GM19455 (cell line): Measurements from ENCODE around the gene CNNM1.

ENCODE experiments used
- ATAC-seq: cut with Tn5 transposase; IDR thresholded peaks from one replicate; pipeline ENCODE4 v1.9.1; 2021; ENCODE audit not compliant: unreplicated experiment

CNNM1 gene

DNA sequence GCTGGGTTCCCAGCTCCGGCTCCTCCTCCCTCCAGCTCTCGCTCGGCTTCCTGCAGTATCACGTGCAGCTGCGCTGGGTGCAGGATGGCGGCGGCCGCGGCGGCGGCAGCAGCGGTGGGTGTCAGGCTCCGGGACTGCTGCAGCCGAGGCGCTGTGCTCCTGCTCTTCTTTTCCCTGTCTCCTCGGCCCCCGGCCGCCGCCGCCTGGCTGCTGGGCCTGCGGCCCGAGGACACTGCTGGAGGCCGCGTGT is at the start of gene CNNM1:
CNNM1 (plus strand) TSS at position 53 of the 250 bp plus-strand sequence; CDS start at position 85, 32 bp downstream.
- no peak for ATAC-seq

DNA sequence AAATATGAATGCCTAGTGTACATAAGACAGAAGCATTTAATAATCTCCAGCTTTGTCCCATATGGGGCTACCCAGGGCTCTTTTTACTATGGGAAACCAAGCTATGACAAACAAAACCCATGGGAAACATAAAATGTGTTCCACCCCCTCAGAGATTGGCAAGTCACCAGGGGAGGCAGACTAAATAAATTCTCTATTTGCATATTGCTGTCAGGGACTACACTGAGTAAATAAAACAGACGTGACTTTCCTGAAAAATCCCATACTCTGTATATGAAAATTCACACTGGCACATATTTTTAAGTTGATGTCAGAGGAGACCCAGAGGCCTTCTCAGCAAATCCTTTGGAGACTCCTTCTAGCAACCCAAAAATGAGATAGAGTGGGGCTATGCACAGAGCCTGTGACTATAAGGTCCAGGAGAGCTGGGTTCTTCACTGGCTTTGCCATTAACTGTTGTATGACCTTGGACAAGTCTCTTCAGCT is 49.5 kb upstream of the CNNM1 start:
- no peak for ATAC-seq

DNA sequence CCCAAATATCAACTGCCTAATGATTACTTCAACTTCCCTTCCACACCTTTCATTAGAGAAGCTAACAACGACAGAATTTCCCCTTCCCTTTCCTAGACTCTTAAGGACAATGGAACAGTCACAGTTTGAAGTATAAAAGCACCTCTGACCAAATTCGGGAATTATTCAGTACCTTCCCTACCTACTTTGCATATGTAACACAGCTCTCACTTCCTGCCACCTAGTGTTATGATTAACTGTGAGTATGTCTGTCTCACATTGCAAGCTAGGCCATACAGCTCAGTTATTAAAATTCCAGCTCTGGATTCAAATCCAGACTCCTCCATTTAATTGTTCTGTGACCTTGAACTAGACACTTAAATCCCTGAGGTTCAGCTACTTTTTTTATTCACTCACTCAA is 48.7 kb upstream of the CNNM1 start:
- no peak for ATAC-seq

DNA sequence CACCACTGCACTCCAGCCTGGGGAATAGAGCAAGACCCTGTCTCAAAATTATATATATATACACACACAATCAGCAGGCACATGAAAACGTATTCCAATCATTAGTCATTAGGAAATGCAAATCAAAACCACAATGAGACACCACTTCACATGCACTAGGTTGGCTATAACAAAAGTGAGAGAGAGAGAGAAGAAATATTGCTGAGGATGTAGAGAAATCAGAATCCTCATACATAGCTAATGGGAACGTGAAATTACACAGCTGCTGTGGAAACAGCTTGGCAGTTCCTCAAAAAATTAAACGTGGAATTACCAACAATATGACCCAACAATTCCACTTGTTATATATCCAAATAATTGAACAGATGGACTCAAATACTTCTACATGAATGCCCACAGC is 43.3 kb upstream of the CNNM1 start:
- no peak for ATAC-seq

DNA sequence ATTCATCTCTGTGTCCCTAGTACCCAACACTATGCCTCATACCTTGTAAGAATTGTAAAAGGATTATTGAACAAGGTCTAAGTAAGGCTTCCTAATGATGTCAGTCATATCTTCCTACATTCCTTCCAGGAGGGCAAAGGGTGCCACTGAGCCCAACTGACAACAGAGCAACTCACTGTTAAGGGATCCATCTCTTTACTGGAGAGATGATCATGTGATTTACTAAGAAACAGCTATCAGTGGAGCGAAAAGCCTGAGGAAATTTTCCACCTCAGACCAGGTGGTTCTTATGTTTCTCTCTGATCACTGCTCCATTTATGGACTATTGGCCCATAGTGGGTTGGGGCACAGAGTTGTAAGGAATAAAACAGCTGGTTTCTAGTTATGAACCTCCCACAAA is 38.9 kb upstream of the CNNM1 start:
- no peak for ATAC-seq

DNA sequence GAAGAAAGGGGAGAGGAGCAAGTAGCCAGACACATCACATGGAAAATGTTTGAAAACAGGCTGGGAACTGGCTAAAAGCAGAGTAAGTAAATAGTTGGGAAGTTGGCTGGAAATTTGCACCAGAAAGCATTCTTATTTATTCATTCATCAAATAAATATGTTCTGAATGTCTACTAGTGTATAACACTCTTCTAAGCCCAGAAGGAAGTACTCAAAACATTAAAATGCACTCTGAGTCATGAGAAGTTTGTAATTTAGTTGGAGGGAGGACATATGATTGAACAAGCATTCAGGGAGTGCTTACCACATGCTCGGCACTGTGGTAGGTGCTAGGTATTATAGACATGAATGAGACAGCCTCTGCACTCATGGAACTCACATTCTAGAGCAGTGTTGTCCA is 37.0 kb upstream of the CNNM1 start:
- no peak for ATAC-seq

DNA sequence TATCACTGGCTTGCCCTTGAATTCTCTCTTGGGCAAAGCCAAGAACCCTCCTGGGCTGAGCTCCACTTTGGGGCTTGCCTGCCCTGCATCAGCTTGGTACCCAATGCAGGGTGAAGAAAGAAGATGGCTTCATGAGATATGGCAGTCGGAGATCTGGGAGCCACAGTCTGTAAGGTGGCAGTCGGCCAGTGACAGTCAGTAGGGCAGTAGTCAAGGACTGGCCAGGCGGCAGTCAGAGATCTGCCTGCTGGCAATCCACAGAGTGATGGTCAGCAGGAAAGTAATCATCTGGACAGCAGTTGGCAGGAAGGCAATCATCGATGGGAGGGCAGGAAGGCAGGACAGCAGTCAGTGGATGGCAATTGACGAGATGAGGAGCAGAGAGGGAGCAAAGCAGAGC is 32.6 kb upstream of the CNNM1 start:
- no peak for ATAC-seq

DNA sequence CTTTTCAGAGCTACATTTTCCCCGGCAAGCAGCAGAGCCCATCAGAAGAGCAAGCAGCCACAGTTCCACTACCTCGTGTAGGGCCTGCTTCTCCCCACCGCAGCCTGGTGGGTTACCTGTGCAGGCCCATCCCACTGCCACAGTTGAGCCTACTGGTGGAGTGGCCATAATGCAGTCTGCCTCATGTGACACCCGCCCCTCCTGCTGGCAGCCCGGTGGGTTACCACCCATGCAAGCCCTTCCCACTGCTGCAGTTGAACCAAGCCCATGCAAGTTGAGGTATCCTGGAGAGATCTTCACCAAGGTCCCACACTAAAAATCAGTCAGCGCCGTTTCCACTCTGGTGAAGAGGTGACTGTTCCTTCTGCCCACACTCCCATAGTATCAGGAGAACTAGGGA is 32.1 kb upstream of the CNNM1 start:
- no peak for ATAC-seq

DNA sequence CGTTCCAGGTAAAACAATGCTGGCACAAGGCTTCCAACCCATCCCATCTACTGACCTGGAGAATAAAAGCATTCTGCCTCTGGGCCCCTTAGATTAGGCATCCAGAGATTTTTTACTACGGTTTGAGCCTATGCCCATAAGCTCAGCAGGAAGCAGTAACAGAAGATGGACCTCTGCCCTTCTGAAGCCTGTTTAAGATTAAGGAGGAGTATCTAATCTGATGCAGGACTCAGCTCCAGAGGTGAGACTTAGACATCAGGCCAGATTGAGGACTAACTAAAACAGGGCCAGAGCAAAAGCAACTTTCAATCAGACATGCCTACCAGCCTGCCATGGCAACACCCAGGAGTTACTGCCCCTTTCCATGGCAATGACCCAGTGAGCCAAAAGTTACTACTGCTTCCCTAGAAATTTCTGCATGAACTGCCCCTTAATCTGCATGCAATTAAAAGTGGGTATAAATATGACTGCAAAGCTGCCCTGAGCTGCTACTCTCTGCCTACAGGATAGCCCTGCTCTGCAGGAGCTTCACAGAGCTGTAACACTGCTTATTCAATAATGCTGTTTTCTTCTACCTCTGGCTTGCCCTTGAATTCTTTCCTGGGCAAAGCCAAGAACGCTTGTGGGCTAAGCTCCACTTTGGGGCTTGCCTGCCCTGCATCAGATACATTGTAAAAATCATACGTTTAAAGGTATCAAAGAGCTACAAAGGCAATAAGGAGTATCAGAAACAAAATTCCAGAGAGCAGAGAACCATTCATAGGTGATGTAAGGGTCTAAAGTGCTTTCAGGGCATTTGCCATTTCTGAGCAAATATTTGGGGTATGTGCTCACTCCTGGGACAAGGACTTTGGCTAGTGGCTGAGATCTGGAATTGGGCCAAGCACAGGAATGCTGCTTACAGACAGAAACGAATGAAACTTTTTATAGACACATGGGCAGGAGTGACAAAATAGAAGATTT is 25.0 kb upstream of the CNNM1 start:
- ATAC-seq = no peak

DNA sequence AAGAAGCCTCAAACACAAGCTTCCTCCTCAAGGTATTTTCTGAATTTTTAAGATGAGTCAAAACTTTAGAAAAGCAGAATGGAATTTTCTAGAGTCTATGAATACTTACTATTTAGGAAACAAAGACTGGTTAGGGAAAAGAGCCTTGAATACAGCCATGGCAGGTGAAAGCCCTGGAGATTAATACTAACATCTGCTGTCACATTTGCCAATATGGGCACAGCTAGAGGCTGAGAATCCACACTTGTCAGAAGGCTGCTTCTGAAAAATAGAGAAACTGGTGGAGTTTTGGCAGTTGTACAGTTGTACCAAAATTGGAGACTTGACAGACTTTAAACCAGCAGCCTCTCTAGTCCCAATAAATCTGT is 24.3 kb upstream of the CNNM1 start:
- no peak for ATAC-seq

DNA sequence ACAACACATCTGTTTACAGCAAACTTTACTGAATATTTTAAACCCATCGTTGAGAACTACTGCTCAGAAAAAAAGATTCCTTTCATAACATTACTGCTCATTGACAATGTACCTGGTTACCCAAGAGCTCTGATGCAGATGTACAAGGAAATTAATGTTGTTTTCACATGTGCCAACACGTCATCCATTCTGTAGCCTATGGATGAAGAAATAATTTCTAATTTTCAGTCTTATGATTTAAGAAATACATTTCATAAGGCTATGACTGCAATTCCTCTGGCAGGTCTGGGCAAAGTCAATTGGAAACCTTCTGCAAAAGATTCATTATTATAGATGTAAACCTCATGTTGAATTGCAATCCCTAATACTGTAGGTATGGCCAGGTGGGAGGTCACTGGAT is 16.7 kb upstream of the CNNM1 start:
- ATAC-seq = no peak

DNA sequence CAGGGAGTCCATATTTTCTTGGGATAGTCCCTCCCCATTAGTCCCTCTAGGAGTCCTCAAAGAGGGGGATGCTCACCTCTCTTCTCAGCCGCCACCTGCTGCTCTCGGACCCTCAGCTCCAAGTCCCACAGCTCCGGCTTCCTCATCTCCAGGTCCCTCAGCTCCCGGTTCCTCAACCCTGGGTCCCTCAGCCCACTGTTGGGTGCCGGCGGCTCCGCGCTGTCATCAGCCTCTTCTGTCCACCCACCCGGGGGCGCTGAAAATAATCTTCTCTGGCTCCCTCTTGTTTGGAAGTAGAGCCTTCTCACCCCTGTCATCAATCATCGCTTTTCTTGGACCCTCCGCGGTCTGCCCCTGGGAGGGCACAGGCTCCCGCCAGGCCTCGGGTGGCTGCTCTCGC is 13.3 kb upstream of the CNNM1 start:
- no peak for ATAC-seq

DNA sequence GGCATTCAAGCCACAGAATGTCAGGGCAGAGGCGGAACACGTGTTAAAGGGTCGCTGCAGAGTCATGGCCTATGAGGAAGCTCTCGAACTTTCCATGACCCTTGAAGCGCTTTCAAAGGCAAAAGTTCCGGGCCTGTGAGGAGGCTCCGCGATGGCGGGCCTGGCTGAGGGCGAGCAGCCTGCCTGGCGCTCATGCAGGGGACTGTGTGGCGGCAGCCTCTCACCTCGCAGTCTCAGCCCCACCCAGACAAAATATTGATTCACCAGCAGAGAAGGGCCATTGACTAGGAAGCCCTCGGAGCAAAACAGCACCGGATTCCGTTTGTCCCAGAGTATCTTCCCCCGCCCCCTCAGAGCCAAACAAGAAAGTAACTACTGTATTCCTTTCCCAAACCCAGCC is 12.8 kb upstream of the CNNM1 start:
- no peak for ATAC-seq

DNA sequence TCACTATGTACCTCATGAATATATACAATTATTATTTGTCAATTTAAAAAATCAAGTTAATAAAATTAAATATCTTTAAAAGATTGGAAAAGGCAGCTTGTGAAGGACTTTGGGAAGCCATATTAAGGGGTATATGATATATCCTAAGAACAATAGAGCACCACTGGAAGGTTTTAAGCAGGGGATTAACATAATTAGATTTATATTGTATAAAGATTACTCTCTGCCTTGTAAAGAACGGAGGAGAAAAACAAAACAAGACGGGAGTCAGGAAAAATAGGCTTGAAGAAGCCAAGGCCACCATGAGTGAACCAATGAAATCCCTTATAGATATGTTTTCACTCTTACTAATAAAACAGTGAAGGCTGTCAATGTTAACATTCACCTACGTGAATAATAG is 11.1 kb upstream of the CNNM1 start:
- ATAC-seq = no peak

DNA sequence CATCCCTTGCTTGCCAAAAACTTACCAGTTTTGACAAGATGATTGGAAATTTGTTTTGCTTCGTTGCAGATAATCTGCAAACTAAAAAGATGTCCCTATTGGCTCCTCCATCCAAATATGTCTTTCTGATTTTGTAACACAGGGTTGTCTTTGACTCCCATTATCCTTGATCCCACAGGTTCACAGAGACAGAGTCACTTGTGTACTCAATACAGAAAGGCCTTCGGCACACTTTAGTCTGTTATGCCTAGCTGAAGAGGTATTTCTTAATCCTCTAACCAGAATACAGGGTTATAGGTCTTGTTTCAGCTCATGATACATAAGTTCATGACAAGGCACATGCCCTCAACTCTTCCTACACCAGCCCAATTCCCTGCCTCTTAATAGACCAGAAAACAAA is 10.7 kb upstream of the CNNM1 start:
- ATAC-seq = no peak

DNA sequence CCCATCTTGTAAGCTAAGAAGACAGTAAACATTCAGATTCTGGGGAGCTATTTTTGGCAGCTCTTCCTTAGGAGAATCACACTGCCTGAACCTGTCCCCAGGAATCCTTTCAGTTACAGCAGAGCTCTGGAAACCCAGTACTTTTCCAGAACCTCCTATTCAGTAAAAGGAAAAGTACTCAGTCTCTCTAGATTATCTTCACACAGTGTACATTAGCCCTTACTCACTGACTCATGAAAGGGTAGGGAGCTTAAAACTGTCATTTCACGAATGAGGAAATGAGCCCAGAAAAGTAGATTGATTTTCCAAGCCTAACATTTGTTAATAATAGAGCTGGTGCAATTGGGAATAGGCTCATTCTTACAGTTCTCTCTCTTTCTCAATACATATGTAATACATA is 3.9 kb upstream of the CNNM1 start:
- no peak for ATAC-seq

DNA sequence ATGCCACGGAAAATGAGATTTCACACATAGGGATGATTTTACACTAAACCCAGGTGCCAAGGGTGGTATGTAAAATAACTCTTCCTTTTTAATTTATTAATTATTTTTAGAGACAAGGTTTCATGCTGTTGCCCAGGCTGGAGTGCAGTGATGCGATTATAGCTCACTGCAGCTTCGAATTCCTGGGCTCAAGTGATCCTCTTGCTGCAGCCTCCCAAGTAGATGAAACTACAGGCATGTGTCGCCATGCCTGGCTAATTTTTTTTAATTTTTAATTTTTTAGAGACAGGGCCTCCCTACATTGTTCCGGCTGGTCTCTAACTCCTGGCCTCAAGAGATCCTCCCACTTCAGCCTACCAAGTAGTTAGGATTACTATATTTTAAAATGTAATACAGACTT is 2.3 kb upstream of the CNNM1 start:
- ATAC-seq = no peak

DNA sequence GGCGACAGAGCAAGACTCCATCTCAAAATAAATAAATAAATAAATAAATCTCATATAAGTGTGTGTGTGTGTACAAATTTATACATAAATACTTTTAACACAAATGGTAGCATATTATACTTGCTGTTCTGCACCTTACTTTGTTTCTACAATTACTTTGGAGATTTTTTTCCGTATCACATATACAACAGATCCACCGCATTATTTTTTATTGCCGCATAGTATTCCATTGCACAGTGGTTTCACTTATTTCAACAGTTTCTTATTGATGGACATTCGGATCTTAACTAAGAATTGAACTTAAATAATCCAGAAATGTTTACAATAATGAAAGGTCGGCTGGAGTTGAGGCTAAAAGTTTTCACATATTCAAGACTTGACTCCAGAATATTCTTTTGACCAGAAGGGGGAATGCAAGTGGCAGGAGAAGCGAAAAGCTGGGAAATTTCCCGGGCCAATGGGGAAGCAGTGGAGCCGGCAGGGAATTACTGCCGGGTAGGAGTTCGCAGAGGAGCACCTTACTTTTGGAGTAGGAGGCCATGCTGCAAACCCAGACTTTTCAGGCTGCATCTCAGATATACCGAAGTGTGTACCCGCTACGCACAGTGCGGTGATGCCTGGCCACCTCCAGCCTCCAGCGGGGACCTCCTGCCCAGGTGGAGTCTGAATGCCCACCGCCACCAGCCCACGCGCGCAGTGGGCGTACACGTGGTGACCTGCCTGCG is 415 bp upstream of the CNNM1 start:
- ATAC-seq = no peak

DNA sequence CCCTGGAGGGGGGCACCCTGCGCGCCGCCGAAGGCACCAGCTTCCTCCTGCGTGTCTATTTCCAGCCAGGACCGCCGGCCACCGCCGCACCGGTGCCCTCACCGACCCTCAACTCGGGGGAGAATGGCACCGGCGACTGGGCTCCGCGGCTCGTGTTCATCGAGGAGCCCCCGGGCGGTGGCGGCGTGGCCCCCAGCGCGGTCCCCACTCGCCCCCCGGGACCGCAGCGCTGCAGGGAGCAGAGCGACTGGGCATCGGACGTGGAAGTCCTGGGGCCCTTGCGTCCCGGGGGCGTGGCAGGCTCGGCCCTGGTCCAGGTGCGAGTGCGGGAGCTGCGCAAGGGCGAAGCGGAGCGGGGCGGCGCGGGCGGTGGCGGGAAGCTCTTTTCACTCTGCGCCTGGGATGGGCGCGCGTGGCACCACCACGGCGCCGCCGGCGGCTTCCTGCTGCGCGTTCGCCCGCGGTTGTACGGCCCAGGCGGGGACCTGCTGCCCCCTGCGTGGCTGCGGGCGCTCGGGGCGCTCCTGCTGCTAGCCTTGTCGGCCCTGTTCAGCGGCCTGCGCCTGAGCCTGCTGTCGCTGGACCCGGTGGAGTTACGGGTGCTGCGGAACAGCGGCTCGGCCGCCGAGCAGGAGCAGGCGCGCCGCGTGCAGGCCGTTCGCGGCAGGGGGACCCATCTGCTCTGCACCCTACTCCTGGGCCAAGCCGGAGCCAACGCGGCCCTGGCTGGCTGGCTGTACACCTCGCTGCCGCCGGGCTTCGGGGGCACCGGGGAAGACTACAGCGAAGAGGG is 594 bp downstream of the CNNM1 start:
- no peak for ATAC-seq

DNA sequence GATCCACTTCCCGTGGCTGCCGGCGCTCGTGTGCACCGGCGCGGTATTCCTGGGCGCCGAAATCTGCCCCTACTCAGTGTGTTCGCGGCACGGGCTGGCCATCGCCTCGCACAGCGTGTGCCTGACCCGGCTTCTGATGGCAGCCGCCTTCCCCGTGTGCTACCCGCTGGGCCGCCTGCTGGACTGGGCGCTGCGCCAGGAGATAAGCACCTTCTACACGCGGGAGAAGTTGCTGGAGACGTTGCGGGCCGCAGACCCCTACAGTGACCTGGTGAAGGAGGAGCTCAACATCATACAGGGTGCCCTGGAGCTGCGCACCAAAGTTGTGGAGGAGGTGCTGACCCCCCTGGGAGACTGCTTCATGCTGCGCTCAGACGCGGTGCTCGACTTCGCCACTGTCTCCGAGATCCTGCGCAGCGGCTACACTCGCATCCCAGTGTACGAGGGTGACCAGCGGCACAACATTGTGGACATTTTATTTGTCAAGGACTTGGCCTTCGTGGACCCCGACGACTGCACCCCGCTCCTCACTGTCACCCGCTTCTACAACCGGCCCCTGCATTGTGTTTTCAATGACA is 1.3 kb downstream of the CNNM1 start:
- ATAC-seq = no peak

DNA sequence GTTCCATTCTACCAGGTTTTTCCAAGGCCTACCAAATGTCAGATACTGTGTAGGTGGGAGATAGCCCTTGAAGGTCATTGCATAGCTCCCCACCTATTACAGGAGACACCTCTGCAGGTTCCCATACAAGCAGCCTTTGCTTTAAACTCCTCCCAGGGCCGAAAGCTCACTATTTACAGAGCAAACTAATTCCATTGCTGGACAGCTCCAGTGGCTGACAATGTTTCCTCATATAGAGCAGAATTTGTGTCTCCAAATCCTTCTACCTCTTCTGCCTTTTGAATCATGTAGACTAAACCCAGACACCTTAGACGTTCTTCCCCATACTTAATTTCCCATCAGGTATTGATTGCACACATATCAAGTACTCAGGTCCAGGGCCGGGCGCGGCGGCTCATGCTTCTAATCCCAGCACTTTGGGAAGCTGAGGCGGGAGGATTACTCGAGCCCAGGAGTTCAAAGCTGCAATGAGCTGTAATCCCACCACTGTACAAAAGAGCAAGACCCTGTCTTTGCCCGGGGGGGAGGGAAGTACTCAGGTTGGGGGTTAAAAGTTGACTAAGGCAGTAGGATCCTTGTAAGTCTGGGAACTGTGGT is 2.1 kb downstream of the CNNM1 start:
- ATAC-seq = no peak
